Esophagus muscularis mucosa (tissue), 4 donors: ENCODE measurements around the gene EPHA4. TPM values are rescaled to one million over a fixed set of nuclear protein-coding genes. Genes with fewer than 3 reads are reported as not detected.

ENCODE experiments used
- DNase-seq: peaks from one replicate; pipeline ENCODE4 v3.0.0-alpha.2; 2017; ENCODE audit errors: extremely low spot score
- H3K27ac ChIP-seq, 4 donors: fragments of 200-600 bp; sonication (generic); replicated peaks in 1 of 4; 1 replicate in 3 of 4; 2 replicates in 1 of 4; pipeline ENCODE4 v1.5.1; 2016 to 2019; ENCODE audit warnings: mild to moderate bottlenecking in 1 of 4
- H3K27me3 ChIP-seq, 4 donors: fragments of 200-600 bp; sonication (generic); one replicate each; pipeline versions ENCODE4 v1.5.1 to v1.6.0; 2016 to 2019
- H3K36me3 ChIP-seq, 4 donors: fragments of 200-600 bp; sonication (generic); one replicate each; pipeline ENCODE4 v1.5.1; 2016 to 2019
- H3K4me1 ChIP-seq, 4 donors: fragments of 200-600 bp; sonication (generic); one replicate each; pipeline ENCODE4 v1.5.1; 2016 to 2019
- H3K4me3 ChIP-seq, 4 donors: fragments of 200-600 bp; sonication (generic); 1 replicate in 2 of 4; 2 replicates in 2 of 4; pipeline ENCODE4 v1.5.1; 2016 to 2019; ENCODE audit warnings: mild to moderate bottlenecking in 4 of 4, moderate library complexity in 1 of 4
- H3K9me3 ChIP-seq, 4 donors: fragments of 200-600 bp; sonication (generic); 1 replicate in 3 of 4; 2 replicates in 1 of 4; pipeline ENCODE4 v1.5.1; 2016 to 2019
- EP300 ChIP-seq: sonication (generic); formaldehyde crosslinking; IDR thresholded peaks from one replicate; pipeline ENCODE4 v1.6.1; 2017; ENCODE audit warnings: antibody characterized with exemption
- POLR2A ChIP-seq: fragments of 450-650 bp; IDR thresholded peaks from one replicate; pipeline ENCODE4 v1.6.1; 2017; ENCODE audit warnings: antibody characterized with exemption, moderate library complexity, mild to moderate bottlenecking, low read depth
- POLR2AphosphoS5 ChIP-seq, 2 donors: sonication (generic); formaldehyde crosslinking; IDR thresholded peaks; one replicate each; pipeline ENCODE4 v1.6.1; 2017; ENCODE audit warnings: antibody characterized with exemption in 2 of 2
- WGBS: methylation state at CpG from one replicate; pipeline ENCODE4 v1.1.5; 2018; 5-methylcytosine and 5-hydroxymethylcytosine counted together
- intact Hi-C: fragments of 100-400 bp; cut with DNase I; formaldehyde crosslinking; loops from one replicate; pipeline ENCODE4 v1.15.1; 2023
- total RNA-seq, 4 donors: library from RNA; depleted of rRNA; stranded (reverse); fragments of >200 nt; gene quantifications; one replicate each; pipeline versions ENCODE4 v1.1.0 to v1.2.1, GENCODE V29; 2016
- TF ChIP-seq, protein P1 (sequence below), 3 experiments: fragments of 200-600 bp in 2 of 3; fragments of 450-650 bp in 1 of 3; sonication (generic) in 2 of 3; IDR thresholded peaks; one replicate each; pipeline ENCODE4 v1.5.1; 2017 to 2019; ENCODE audit warnings: antibody characterized with exemption in 3 of 3, mild to moderate bottlenecking in 2 of 3, moderate library complexity in 1 of 3

Gene EPHA4
- total RNA-seq, 4 donors from 2014 or later, result 15.4 to 25.9 (median 20.2) TPM

DNA sequence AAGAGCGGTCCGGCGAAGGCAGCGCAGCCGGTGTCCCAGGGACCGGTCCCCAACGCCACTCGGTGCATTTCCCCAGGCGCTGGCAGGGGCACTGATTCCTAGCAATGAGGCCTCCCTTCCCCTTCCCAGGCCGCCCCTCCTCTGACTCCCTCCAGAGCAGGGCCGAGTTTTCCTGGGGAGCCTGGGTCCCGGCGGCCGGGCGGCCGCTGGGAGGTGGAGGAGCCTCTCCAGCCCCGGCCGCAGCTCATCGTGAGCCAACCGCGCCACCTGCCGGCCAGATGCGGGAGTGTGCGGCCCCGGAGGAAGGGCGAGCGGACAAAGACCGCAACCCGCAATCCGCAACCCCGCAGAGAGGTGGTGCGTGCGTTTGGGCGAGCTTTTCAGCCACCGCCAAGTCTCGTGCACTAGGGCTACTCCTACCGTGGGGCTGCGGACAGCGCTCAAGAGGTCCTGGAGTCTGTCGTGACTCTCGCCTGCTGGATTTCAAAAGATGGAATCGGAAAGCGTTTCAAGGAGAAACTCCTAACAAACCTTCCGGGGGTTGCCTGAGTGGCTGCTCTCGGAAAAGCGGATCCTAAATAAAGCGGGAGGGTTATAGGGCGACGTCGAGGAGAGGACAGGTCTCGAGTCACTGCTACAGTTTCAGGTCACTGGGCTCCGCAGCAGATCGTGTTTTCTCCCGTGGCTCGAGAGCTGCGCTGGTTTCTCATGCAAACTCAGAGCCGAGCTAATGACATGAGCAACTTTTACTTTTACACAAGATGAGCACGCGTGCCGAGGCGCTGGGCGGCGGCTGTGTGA lies 1.5 kb upstream of the EPHA4 start:
- Histone ChIP-seq H3K9me3 (no peaks in the 10 kb centered on the region), H3K4me1 (peaks cover 16 to 51% (median 42%) of the 10 kb centered on the region in 4 donors), H3K36me3 (no peaks in the 10 kb centered on the region), H3K4me3 (peak overlapping the region; percentile 70 to 83 (median 78)), H3K27ac (peak overlapping the region; percentile 82 to 89 (median 85)), H3K27me3 (peaks cover 0 to 29% (median 6%) of the 10 kb centered on the region in 4 donors)
- TF ChIP-seq, protein P1, sequence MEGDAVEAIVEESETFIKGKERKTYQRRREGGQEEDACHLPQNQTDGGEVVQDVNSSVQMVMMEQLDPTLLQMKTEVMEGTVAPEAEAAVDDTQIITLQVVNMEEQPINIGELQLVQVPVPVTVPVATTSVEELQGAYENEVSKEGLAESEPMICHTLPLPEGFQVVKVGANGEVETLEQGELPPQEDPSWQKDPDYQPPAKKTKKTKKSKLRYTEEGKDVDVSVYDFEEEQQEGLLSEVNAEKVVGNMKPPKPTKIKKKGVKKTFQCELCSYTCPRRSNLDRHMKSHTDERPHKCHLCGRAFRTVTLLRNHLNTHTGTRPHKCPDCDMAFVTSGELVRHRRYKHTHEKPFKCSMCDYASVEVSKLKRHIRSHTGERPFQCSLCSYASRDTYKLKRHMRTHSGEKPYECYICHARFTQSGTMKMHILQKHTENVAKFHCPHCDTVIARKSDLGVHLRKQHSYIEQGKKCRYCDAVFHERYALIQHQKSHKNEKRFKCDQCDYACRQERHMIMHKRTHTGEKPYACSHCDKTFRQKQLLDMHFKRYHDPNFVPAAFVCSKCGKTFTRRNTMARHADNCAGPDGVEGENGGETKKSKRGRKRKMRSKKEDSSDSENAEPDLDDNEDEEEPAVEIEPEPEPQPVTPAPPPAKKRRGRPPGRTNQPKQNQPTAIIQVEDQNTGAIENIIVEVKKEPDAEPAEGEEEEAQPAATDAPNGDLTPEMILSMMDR (IDR thresholded peaks at IDR 0.05), result peak; percentile 95 to 100 (median 99)
- peak; percentile 32 to 49 for TF ChIP-seq POLR2AphosphoS5 (IDR thresholded peaks at IDR 0.05)
- no peak for TF ChIP-seq POLR2A
- WGBS, result under 1% methylated on average over 34 of the region's 63 CpGs
- DNase-seq, result no peak
- intact Hi-C loops, result loop anchor here (1.0 to 10.0 kb wide), 5 partner anchors 136 to 1836 kb away; no protein-coding TSS in a partner anchor

GRCh38 chr2:221572821-221573429 lies 821 bp upstream of the EPHA4 start:
- H3K27me3 ChIP-seq, result peaks cover 0 to 35% (median 6%) of the 10 kb centered on the region in 4 donors
- no peak for DNase-seq

DNA sequence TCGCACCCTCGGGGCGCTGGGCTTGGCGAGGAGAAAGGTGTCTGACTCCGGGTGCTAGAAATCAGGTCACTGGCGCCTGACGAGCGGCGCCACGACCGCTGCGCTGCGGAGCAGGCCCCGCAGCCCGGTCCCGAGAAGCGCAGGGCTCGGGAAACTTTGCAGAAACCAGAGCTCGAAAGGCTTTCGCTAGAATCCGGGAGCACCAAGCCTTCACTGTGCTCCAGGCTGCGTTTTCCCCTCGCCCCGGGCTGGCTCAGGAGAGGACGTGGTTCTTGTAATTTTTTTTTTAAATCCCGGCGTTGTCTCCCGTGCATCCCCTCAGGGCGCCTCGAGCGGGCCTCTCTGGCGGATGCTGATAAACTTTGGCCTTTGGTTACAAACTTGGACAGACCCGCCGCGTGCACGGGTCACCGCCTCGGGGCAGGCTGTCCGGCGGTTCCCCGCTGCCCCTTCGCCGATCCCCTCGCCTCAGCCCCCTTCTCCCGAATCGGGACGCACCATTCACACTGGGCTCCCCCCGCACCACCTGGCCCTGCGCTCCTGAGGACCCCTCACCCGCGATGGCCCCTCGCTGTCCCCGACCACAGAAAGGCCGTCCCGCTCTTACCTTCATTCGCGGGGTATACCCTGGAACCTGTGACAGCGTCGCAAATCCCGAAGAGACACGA lies 419 bp downstream of the EPHA4 start:
- Histone ChIP-seq H3K4me3 (peak overlapping the region; percentile 70 to 83 (median 78)), H3K27ac (peak overlapping the region; percentile 67 to 89 (median 84)), H3K36me3 (no peaks in the 10 kb centered on the region), H3K9me3 (no peaks in the 10 kb centered on the region), H3K4me1 (peaks cover 16 to 56% (median 42%) of the 10 kb centered on the region in 4 donors), H3K27me3 (peaks cover 0 to 28% (median 6%) of the 10 kb centered on the region in 4 donors)
- TF ChIP-seq POLR2AphosphoS5 (IDR thresholded peaks at IDR 0.05) (no peak), EP300 (no peak), POLR2A (no peak)
- TF ChIP-seq, protein P1 (IDR thresholded peaks at IDR 0.05), result no peak
- DNase-seq, result no peak
- WGBS, result under 1% methylated on average over 43 of the region's 61 CpGs
- intact Hi-C loops, result loop anchor here (2.0 to 10.0 kb wide), 4 partner anchors 134 to 1834 kb away; no protein-coding TSS in a partner anchor

More at GRCh38 chr2:221572821-221573429, 821 bp upstream of the EPHA4 start:
- intact Hi-C loops, result loop anchor here (1.0 to 10.0 kb wide), 5 partner anchors 136 to 1836 kb away; no protein-coding TSS in a partner anchor
- no peaks in the 10 kb centered on the region for H3K9me3 ChIP-seq
- peak overlapping the region; percentile 82 to 89 (median 85) for H3K27ac ChIP-seq
- peaks cover 16 to 51% (median 42%) of the 10 kb centered on the region in 4 donors for H3K4me1 ChIP-seq
- TF ChIP-seq POLR2AphosphoS5 (IDR thresholded peaks at IDR 0.05), result no peak
- no peak for TF ChIP-seq POLR2A
- TF ChIP-seq EP300, result no peak
- TF ChIP-seq, protein P1 (IDR thresholded peaks at IDR 0.05), result no peak
- WGBS, result 0% methylated on average over 2 of the region's 42 CpGs
- H3K36me3 ChIP-seq, result no peaks in the 10 kb centered on the region
- peak overlapping the region; percentile 70 to 83 (median 78) for H3K4me3 ChIP-seq

GRCh38 chr2:221571025-221571550 lies 1.0 kb downstream of the EPHA4 start:
- Histone ChIP-seq H3K9me3 (no peaks in the 10 kb centered on the region), H3K36me3 (no peaks in the 10 kb centered on the region), H3K27ac (peak overlapping the region; percentile 67 to 89 (median 84)), H3K4me1 (peaks cover 16 to 56% (median 42%) of the 10 kb centered on the region in 4 donors), H3K27me3 (peaks cover 0 to 28% (median 6%) of the 10 kb centered on the region in 4 donors), H3K4me3 (peak overlapping the region; percentile 70 to 83 (median 78))
- 0% methylated on average over 21 of the region's 41 CpGs for WGBS
- TF ChIP-seq EP300 (no peak), POLR2AphosphoS5 (IDR thresholded peaks at IDR 0.05) (no peak), POLR2A (no peak)
- TF ChIP-seq, protein P1 (IDR thresholded peaks at IDR 0.05), result no peak
- DNase-seq, result no peak
- intact Hi-C loops, result loop anchor here (5.0 to 10.0 kb wide), 3 partner anchors 134 to 1834 kb away; no protein-coding TSS in a partner anchor
